ENCODE measurements around the gene COQ7.

DNA sequence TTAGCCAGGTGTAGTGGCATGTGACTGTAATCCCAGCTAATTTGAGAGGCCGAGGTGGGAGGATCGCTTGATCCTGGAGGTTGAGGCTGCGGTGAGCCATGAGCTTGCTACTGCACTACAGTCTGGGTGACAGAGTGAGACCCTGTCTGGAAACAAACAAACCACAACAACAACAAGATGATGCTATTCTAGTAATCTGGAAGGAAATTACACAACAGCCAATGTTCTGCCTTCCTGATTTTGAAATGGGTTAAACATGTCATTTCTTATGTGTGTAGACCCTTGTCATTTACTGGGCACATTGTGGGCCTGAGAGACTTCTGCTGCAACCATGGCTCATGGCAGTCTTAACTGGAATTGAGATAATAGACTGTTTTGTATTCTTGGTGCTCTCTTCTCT lies 5.9 kb downstream of the COQ7 start:
- TF ChIP-seq CTCF (IDR thresholded peaks at IDR 0.05): no peak
- no peak for TF ChIP-seq POLR2A (IDR thresholded peaks at IDR 0.05)
